NCI-H128 (cell line): ENCODE measurements around the gene CS.
"Not testable (repeated sequence)": the region's sequence is repeated elsewhere in the genome, so short reads cannot be mapped to it uniquely, and the experiment has no call there.

Source experiments
- DNase-seq: peaks from one replicate; lab custom pipeline; 2025; ENCODE audit not compliant: unreplicated experiment; lab: John Stamatoyannopoulos, UW

CS gene

DNA sequence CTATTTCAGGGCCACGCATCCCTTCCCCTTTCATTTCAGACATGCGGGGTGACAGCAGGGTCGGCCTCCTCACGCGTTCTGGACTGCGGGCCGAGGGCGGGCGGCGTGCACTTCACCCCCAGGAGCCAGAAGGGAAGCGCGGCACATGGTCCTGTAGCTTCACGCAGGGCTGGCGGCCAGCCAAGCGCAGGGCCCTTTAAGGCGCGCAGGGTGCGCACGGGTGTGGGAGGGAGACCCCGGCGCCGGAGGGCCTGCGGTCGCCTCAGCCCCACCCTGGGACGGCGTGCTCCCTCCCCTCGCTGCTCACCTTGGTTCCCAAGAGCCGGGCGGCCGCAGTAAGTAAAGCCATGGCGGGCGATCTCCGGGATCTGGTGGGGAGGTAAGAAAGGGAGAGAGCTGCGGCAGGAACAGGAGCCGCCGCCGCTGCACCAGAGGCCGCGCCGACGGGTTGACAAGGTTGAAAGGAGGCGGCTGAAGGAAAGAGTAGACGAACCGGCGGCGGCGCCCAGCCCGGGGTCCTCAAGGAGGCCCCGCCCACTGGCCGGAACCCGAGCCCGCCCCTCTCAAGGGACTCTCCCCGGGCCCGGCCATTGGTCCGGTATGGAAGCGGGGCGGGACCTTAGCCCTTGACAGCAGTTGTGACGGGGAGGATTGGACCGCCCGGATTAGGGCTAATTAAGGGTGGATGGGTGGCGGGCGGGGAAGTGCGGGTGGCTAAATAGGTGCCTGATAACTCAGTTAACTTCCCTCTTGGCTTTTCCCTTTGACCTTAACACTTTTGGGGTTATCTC is at the start of gene CS:
TSS of gene CS (minus strand) at position 478 of the 791 bp plus-strand sequence. CDS start at position 349, 129 bp downstream.
- peak; percentile 98 for DNase-seq

DNA sequence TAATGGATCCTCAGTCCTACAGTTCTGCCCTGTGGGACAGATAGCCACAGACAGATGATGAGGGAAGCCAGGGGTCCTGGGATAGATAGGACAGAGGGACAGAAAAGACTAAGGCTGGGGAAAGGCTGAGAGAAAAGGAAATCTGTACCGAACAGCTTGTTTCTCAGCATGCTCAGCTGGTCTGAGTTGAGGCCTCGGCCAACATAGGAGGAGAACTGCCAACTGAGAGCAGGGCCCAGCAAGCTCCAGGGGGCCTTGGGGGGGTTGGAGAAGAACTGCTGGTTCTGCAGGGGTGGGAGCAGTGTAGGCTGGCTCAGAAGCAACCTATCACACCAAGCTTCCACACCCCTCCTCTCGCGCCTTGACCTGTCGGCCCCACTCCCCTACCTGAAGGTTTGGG is 48.6 kb upstream of the CS start:
- DNase-seq = no peak

DNA sequence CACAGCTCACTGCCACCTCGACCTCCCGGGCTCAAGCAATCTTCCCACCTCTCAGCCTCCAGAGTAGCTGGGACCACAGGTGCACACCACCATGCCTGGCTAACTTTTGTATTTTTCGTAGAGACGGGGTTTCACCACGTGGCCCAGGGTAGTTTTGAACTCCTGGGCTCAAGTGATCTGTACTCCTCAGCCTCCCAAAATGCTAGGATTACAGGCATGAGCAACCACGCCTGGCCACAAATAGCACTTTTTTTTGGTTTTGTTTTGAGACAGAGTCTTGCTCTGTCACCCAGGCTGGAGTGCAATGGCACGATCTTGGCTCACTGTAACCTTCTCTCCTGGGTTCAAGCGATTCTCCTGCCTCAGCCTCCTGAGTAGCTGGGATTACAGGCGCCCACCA is 47.1 kb upstream of the CS start:
- not testable (repeated sequence) for DNase-seq

DNA sequence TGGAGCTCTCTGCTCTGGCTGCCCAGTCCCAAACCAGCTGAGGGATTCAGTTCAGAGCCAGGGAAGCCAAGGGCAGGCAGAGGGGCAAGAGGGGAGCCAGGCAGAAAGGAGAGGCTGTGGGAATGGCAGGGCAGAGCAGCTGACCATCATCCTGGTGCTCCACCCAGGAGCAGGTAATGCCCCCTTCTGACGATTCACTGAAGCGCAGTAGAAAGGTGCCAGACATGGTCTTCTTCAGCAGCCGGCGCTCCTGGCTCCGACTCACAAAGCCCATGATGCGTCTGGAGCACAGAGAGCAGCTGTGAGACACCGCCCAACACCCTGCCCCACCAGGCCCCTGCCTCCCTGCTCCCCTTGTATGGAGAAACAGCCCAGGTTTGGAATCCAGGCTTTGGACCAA is 46.5 kb upstream of the CS start:
- no peak for DNase-seq

DNA sequence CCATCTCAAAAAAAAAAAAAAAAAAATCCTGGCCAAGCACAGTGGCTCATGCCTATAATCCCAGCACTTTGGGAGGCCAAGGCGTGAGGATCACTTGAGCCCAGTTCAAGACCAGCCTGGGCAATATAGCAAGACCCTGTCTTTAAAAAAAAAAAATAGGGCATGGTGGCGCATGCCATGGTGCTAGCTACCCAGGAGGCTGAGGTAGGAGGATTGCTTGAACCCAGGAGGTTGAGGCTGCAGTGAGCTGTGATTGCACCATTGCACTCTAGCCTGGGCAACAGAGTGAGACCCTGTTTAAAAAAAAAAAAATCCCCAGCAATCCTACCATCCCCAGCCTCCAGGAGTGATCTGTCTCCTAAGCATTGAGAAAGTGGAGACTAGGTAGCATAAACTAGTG is 42.2 kb upstream of the CS start:
- not testable (repeated sequence) for DNase-seq

DNA sequence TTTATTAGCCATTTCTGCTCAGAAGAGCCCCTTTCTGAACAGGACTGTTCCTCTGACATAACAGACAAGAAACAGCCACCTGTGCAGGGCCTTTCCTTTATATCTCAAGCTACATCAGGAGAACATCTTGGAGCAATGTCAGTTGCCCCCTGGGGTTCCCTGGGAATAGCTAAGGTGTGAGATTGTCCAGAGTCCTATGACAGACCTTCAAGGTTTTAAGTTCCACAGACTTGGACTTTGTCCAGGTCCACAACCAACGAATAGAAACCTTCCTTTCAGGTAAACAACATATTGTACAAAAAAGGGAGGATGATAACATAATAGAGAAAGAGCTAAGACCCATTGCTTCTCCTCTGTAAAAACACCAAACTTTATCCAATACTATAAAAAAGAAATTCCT is 41.5 kb upstream of the CS start:
- DNase-seq = no peak

DNA sequence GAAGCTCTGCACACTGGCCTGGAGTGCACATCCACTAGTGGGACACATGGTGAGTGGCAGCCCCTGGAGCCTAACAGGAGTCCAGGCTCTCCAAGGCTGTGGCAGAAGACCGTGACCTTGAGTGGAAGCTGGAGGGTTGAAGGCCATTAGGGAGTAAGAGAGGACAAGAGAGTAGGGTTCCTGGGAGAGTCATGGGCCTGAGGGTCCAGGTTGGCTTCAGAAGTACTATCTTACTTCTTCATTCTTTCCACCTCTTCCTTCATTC is 39.0 kb upstream of the CS start:
- DNase-seq = no peak

DNA sequence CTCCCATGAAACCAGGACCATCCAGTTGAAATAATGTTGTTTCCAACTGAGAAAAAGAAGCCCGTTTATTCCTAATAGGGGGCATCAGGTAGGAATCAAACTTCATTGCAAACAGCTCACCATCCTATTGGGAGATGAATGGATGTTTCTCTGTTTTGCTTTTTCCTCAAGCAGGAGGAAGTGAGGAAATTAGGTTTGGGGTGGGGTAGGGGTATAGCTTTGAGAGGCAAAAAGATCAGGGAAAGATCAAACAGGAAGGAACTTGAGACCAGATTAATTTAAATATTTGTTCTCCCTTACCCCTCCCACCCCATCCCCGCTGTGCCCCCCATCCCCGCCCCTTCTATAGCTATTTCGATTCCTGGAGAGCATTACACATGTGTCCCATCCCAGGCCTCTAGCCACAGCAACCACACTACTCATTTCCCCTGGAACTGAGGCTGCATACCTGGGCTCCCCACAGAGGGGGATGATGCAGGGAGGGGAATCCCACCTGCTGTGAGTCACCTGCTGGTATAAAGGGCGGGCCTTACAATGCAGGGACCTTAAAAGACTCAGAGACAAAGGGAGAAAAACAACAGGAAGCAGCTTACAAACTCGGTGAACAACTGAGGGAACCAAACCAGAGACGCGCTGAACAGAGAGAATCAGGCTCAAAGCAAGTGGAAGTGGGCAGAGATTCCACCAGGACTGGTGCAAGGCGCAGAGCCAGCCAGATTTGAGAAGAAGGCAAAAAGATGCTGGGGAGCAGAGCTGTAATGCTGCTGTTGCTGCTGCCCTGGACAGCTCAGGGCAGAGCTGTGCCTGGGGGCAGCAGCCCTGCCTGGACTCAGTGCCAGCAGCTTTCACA is 38.4 kb upstream of the CS start, which contains the start of gene IL23A:
TSS of gene IL23A (plus strand) at position 577 of the 850 bp plus-strand sequence. CDS start at position 738, 161 bp downstream.
- DNase-seq = no peak

DNA sequence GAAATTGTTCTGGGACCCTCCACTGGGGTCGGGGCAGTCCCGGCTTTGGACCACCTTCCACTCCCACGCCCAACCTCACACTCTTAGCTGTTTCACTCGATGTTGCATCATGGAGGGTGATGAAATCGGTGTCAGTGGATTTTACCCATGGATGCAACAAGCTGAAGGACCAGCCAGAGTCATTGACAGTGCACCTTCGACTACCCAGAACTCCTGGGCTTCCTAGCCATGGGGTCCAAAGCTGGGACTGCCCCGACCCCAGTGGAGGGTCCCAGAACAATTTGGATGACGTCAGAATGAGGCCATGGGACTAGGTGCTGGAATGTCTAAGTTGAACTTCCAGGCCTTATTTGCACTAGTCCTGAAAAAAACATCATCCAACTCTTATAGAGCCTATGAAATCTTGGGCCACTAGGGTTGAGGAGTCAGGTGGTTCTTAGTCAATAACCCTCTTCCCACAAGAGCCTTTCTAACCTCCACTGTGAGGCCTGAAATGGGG is 37.7 kb upstream of the CS start:
- DNase-seq = no peak

DNA sequence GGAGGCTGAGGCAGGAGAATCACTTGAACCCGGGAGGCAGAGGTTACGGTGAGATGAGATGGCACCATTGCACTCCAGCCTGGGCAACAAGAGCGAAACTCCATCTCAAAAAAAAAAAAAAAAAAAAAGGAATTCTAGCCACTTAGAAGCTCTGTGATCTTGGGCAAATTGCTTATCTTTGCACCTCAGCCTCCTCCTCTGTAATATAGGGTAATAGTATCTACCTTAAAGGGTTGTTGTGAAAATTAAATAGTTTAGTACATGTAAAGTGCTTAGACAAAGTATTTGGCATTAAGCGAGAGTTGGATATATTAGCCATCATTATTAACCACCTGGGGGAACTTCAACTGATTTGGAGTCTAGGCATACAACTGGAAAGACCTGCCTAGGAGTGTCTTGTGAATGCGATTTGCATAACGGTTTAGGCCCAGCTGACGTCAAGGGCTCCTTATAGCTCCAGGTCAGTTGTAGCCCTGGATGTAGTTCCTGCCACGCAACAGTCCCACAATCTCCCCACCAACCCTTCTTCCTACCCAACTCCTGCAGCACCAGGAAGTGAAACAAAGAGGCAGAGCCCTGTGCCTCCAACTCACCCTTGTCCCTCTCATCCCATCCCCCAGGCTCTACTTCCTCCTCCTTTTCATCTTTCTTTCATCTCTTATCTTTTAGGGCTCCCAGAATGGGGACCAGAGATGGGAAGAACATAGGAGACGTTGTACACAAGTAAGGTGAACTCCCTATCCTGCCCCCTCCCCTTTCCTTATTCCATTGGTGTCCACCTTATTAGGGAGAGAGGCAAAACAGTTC is 36.4 kb upstream of the CS start:
- no peak for DNase-seq

DNA sequence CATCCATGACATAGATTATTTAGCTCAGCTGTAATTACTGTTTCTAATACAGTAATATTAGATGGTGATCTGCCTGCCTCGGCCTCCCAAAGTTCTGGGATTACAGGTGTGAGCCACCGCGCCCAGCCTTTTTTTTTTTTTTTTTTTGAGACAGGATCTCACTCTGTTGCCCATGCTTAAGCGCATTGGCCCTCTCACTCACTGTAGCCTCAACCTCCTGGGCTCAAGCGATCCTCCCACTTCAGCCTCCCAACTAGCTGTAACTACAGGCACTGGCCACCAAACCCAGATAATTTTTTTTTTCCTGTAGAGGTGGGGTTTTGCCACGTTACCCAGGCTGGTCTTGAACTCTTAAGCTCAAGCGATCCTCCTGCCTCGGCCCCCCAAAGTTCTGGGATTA is 35.4 kb upstream of the CS start:
- not testable (repeated sequence) for DNase-seq

DNA sequence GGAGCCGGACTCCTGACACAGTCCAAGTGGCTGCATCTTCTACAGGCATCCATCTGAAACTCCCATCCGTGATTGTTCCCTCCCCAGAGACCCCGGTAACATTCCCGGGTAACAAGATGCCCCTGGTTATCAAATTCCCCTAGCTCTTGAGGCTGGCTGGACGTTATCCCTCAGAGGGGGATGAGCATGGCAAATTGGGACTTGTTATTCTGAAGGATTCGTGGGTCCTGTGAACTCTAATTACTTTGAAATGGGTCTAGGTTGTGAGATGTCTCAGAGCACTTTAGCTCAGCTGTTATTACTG is 34.3 kb upstream of the CS start:
- no peak for DNase-seq

DNA sequence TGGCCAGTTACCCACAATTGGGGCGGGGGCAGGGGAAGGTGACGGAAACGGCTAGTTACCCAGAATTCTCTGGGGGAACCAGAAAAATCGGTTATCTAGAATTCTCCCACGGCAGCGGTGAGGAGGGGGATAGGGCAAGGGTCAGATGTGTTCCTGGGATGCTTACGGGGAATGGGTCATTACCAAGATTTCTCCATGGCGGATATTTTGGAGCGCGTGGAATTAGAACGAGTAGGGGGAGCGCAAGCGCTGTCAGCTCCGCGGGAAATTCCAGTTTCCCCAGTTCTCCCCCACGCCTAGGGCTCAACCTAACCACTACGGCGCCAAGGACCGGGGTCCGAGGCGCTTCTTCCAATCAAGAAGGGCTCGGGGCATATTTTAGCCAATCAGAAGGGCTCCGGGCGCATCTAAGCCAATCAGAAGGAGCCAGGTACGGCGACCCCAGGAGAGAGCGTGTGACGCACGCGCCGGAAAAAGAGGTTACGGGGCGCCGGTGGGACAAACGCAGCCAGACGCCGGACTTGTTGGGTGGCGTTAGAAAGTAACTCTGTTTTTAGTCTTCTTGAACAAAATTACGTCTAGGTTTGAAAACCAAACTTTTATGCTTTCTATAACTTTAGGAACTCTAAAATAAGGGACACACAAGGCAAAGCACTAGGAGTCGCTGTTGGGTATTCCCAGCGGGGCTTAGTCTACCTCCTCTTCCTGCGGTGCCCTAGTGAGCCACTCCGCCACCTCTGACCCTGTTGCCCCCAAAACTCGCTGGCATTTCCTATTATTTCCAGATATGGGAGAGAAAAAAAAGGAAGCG is 33.8 kb upstream of the CS start, which contains the start of gene PAN2:
TSS of gene PAN2 (minus strand) at position 322 of the 811 bp plus-strand sequence. CDS start 906 bp downstream, outside the sequence.
- peak; percentile 94 for DNase-seq

DNA sequence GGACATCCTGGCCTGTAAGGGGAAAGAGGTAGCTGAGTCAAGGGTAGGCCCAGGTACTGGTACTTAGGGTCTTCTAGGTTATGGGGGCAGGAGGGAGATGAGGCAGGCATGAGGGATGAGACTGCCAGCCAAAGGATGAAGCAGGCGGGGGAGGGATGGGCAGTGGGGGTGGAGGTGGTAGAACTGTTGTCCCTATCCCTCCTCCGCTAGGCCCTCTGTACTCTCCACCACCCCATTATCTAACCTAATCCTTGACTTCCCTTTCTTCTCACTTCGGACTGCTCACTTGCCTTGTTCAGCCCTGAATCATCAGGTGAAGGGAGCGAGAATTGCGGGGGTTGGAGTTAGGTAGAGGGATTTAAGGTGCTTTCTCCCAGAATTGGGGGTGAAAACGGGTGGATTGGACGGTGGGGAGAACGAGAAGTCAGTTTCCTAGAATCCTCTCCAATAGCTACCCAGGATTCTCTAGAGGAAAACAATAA is 33.1 kb upstream of the CS start:
- no peak for DNase-seq

DNA sequence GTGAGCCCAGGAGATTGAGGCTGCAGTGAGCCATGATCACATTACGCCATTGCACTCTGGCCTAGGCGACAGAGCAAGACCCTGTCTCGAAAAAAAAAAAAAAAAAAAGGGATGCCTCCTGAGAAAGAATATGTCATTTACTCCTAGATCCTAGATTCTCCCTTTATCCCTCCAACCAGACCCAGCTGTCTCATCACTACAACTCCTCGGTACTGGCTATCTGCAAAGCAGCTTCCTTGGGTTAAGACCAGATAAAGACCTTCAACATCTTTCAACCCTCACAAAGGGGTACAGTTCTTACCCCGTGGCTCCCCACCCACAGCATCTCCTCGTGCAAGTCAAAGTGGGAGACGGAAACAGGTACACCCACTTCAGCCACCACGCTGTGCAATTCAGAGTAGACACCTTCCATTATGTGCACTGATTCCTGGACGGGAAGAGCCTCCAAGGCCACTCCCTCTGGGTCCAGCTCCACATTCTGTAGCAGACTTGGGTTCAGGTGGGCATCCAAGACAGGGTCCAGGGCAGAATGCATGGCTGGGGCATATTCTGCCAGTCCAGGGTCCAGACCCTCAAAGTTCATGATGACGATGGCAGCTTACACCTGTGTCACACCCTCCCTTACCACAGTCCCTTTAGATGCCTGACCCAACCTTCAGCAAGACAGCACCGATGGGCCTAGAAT is 32.5 kb upstream of the CS start:
- DNase-seq = no peak

DNA sequence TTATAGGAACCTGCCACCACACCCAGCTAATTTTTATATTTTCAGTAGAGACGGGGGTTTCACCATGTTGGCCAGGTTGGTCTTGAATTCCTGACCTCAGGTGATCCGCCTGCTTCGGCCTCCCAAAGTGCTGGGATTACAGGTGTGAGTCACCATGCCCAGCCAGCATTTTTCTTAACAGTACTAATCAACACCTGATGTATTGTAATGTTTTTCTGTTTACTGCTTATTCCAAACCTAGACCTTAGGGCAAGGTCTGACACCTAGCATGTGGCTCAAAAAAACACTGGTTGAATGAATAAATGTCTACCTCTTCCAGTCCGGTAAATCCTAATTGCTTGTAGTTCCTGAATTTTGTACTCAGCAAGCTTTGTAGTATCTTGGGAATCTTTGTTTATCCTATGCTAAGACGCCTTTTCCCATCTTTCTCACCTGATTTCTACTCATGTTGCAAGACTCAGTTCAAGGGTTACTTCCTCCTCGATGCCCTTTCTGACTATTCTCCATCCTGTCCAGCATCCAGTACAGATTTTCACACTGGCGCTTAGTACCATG is 30.9 kb upstream of the CS start:
- no peak for DNase-seq

DNA sequence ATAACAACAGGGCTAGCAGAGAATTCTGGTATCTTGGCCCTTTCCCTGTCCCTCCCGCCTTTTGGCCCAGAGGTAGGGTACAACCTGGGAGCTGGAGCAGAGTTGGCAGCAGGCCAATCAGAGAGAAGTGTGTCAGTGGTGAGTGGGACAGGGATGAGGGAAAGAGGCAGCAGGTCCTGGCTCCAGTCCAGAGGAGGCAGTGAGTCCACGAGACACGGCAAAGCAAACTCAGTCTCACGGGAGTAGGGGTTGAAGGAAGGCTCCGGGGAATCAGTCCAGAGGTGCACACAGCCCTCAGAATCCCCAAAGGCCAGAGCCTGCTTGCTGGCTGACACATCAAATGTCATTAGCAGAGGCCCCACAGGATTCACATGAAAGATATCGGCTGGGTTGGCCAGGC is 26.4 kb upstream of the CS start:
- DNase-seq = no peak

DNA sequence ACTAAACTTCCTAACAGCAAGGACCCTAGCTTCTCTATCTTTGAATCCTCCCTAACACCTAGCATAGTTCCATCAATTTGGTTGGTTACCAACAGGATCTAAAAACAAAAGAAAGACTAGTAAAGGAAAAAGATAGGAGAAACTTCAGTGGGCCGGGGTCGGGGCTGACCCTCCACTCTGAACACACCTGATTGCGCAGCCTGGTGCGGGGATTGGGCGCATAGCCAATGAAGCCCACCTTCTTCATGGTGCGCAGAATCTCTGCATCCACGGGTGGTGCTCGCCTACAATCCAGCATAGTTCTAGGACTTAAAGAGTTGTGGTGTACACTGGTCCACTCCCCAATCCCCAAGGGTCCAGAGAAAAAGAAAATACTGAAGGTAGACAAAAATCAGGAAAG is 26.0 kb upstream of the CS start:
- DNase-seq = no peak

DNA sequence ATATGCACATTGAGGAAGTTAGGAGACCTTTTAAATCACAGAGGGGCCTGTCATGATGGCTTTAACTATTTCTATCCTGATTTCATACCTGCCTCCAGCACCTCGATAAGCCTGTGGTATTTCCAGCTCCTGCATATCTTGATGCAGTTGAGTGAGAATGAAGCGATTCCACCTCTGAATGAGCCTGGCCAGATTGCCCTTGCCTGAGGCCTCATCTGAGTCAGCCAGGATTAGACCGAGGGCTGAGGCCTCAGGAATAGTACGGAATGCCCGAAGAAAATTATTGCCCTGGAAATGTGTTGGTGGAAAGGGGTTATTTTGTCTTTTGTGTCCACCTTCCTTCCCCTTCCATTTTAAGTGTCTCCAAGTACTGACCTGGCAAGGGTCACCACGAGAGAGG is 24.1 kb upstream of the CS start:
- DNase-seq = no peak

DNA sequence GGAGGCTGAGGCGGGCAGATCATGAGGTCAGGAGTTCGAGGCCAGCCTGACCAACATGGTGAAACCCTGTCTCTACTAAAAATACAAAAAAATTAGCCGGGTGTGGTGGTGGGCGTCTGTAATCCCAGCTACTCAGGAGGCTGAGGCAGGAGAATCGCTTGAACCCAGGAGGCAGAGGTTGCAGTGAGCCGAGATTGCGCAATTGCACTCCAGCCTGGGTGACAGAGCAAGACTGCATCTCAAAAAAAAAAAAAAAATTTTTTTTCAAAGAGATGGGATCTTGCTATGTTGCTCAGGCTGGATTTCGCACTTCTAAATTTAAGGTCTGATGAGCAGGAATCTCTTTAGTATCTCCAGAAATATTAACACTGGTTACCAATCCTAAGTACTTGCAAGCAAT is 21.5 kb upstream of the CS start:
- DNase-seq = not testable (repeated sequence)
